GM19035 (cell line): Measurements from ENCODE around the gene PLA2G4E.
A peak's percentile ranks its signal among the peaks of the same experiment; 100 is the strongest.

ENCODE experiments used
- ATAC-seq: cut with Tn5 transposase; IDR thresholded peaks from one replicate; pipeline ENCODE4 v1.9.1; 2021; ENCODE audit not compliant: unreplicated experiment

PLA2G4E gene

DNA sequence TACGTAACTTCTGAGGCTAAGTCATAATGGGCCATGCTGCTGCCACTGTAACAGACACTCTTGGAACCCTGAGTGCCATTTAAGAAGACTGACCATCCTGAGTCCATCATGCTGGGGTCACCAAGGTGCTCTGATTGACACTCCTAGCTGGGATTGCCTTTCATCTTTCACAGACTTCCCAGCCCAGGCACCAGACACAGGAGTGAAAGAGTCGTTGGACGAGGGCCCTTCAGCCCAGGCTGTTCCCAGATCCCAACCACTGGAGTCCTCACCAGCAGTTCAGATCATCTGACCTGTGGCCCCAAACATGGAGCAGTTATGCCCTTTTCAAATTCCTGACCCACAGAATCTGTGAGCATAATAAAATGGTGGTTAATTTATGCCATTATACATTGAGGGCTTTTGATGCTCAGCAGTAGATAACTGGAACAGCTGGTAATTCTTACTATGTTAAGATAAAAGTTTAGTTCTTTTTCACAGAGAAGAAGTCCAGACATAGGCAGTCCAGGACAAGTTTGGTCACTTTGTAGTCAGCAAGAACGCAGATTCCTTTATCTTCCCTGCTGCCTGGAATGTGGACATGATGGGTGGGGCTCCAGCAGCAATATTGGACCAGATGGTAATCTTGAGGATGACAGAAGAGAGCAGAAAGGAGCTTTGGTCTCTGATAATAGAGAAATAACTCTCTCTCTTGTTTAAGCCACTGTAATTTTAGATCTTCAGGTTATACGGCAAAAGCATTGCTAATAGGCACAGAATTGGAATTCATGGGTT lies 41.2 kb downstream of the PLA2G4E start:
- ATAC-seq, result no peak

DNA sequence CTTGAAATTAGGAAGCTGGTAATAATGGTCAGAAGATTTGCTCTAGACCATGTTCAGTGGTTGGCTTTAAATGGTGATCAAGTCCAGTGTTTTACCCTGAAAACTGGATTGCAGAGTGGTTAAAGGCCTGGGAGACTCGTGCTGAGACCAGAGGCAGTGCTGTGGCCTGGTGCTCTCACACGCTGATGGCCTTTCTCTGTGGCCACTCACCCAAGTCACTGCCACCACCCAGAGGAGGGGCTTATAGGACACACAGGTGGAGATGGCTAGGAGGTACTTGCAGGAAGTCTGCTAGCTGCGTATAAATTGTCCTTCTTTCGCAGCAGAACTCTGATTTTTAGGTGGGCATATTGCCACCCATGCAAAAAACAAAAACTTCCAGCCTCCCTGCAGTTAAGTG lies 42.3 kb downstream of the PLA2G4E start:
- ATAC-seq, result no peak

DNA sequence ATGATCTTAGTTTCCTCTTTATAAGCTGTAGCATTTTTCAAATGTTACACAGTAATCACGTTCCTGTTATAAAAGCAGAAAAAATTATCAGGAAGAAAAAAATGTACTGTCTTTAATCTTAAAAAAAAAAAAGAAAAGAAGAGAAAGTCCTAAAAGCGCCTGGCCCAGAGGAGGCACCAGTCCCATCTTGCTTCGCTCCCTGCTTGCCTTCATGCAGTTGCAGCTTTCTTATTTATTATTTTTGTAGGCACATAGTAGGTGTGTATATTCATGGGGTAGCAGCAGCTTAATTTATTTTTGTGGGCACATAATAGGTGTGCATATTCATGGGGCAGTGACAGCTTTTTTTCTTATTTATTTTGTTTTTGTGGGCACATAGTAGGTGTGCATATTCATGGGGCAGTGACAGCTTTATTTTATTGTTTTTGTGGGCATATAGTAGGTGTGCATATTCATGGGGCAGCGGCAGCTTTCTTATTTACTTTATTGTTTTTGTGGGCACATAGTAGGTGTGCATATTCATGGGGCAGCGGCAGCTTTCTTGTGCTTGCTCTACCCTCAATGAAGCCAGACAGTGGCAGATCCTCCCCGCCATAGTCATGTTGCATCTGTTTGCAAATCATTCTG lies 43.0 kb downstream of the PLA2G4E start:
- ATAC-seq, result no peak

DNA sequence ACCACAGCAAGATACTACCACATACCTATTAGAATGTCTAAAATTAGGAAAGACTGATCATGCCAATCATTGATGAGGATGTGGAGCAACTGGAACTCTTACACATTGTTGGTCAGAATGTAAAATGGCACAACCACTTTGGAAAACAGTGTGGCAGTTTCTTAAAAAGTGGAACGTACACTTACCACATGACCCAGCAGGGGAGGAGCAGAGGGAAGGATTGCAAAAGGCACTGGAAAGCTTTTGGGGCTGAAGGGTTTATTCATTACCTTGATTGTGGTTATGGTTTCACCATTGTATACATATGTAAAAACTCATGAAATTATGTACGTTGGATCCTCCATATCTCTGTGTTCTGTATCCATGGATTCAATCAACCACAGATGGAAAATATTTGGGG lies 45.2 kb downstream of the PLA2G4E start:
- no peak for ATAC-seq

DNA sequence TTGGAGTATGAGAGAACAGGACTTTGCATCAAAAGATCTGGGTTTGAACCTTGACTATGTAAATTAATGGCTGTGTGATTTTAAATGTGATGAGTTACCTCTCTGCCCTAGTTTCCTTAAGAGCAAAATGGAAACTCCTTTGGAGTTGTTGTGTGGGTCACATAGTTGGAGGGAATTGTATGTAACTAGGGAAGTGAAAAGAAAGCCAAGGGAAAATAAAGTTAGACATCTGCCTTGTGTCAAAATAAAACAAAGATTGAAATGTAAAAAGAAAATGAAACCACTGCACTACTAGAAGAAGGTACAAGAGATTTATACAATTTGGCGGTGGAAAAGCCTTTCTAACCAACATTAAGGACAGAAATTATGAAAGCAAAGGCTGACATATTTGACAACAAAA lies 46.8 kb downstream of the PLA2G4E start:
- ATAC-seq, result no peak

DNA sequence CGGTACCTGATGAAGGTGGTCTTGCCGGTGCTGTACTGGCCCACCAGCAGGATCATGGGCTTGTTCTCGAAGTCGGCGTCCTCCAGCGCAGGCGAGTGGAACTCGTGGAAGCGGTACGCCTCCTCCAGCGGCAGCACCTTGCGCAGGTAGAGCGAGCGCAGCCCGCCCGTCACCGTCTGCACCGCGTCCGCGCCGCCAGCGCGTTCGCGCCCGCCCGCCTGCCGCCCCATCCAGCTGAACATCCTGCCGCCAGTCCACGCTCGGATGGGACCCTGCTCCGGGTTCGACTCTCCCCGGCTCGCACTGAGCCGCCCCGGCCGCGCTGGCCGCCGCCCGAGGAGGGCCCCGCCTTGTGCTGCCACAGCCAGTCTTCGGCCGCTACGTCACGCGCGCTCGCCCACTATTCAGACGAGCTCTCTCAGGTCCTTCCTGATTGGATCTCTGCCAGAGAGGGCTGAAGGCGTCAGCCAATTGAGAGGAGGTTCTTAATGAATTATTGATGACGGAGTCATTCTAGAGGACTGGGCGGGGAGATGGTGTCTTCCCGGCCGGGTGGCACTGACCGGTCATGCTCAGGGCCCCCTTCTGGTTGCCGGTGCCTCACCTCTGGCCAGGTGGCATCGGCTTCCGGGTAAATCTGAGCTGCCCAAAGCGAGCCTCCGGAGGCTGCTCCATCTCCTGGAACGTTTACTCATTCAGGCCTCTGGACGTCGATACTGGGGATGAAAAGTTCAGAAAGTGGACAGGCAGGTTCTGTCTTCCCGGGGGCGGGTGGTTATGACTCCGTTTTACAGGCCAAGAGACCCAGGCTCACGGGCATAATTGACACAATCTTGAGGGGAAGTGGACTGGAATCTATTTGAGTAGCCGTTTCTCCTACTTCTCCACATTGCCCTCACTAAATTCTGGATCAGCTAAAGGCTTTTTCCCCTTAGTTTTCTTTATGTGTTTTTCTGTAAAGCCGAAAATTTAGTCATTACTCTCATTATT lies 48.3 kb downstream of the PLA2G4E start, which contains the start of gene EHD4:
TSS of gene EHD4 (minus strand) at position 305 of the 990 bp plus-strand sequence. CDS start at position 242, 63 bp downstream.
- peak; percentile 81 for ATAC-seq

DNA sequence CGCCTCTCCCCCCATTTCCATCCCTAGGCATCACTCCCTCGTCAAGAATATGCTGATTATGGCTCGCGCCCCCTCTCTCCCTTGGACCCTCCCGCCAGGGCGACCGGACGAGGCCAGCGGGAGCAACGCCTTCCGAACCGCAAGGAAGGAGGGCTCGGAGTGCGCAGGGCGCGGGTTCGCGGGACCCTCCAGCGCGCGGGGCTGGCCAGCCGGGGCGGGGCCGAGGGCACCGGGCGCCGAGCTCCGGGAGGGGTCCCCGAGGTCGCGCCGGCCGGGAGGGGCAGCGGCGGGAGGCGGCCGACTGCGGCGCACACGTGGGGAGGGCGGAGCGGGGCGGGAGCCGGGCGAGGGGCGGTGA lies 49.0 kb downstream of the PLA2G4E start:
- ATAC-seq, result peak; percentile 28

DNA sequence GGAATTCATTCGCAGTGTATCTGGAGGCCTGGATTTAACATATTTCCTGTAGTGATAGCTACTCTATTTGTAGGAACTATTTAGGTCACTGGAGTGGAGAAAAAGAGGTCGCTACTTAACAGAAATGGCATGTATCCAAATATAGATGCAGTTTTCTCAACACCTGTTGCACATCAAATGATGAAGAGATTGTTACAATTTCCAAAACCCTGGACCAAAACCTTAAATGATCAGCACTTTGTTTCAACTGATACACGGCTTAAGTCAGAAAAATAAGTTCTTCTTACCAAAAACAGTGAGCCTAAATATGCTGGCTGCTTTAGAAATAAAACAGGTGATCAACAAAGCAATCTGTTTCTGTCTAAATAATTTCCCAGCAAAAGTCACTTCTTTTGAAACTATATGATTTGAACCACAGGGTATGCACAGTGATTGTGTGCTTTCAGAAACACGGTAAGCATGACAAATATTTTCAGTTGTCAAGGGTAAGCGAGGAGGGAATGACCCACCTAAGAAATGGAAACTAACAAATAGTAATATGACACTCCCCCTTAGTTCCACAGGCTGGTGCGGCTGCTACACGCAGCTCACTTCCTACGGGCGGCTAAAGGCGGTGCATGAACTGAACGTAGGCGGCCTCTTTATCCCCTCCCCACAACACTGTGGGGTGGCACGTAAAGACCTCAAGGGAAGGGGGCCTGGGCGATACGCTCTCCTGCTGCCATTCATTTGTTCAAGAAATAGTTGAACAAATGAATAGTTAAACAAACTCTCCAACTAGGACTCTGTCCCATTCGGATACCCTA lies 49.5 kb downstream of the PLA2G4E start:
- ATAC-seq, result peak; percentile 36

DNA sequence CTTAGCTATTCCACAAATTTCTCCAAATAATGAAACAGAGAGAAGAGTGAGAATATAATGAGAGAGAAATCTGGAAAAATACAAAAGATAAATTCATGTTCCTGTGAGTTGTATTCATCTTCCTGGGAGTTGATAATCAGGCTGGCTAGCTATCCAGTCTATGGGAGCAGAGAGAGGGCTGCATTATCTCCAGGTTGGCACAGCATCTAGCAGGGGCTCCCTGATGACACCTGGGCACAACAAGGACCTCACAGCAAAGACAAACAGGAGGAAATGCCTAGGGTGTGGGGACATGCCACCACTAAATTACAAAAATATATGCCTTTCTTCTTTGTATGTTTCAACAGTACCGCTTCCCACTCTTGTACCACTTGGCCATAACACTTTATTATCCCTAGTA lies 50.4 kb downstream of the PLA2G4E start:
- ATAC-seq, result no peak

DNA sequence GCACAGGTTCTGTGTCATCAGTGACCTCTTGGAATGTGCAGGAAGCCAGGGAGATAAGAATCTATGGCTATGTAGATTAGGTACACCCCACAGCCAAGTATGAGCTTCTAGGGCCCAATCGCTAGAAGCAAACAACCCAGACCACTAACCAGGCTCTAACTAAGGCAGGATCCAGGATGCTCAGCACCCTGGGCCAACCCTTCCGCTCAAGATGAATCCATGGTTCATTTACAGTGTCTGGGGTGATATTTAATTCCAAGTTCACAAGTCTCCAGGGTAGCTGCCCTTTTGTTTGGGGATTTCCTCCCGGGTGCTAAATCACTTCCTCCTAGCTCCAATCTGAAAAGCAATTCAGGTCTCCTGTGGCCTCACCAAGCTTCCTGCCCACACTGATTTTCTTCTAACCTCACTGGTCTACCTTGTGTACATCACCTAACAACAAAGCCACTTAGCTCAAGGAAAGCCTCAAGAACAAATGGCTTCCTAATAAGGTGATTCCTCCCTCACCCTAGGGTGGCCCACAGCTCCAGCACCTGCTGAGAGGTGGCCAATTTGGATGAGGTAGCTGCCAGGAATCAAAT lies 50.9 kb downstream of the PLA2G4E start:
- ATAC-seq, result no peak

DNA sequence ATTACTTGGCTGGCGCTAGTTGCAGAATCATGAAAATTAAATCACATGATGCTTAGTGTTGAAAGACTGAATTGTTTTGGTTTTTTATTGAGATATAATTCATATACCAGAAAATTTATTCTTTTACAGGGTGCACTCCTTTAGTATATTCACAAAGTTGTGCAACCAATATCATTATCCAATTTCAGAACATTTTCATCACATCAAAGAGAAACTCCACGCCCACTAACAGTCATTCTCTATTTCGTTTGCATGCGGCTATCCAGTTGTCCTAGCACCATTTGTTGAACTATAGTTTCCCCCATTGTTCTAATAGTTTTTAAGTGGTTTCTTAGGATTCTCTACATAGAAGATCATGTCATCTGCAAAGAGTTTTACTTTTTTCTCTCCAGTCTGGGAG lies 52.1 kb downstream of the PLA2G4E start:
- ATAC-seq, result no peak

DNA sequence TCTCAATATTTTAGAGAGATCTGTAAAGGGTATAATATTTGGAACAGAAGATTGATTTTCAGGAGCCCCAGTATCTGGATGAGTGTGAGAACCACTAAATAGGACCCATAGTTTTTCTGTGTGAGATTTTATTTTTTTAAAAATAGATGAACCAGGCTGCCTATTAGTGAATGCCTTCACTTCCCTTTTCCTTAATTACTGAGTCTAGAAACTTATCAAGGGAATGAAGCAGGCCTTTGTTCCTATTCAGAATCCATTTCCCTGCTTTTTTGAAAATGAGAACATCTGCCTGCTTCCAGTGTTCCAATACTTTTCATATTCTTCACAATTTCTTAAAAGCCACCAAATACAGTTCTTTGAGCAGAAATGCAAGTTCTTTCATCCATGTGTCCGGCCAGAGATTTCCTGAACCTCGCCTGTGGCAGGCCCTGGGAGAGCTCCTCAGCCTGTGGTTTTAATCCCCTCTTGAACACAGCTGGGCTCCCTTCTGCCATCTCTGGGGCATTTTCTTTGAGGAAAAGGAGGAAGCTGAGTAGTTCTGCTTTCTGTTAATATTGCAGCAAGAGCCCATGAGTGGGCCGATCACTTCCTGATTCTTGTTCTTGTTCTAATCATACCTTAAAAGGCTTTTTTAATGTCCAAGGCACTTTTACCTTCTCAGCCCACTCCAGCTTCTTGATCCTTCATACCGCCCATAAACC lies 53.2 kb downstream of the PLA2G4E start:
- no peak for ATAC-seq

DNA sequence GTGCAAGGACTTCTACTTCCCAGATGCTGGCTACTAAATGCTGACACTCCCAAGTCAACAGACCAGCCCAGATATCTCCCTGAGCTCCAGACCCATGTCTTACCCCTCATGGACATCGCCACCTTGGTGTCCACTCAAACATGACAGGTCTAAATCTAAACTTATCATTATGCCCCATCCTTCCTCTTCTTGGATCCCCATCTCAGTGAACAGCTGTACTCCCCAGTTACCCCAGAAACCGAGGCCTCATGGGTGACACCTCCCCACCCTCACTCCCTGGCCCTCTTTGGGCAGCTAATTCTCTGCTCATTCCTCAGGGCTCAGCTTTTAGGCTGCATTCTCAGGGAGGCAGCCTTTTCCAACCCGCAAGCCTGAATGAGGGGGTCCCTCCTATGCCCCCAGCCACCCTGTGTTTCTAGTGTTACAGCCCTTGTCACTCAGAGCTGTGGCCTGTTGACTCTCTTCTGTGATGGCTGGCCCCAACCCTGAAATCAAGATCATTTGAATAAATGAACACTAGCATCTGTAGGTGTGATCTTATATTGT lies 53.8 kb downstream of the PLA2G4E start:
- no peak for ATAC-seq

DNA sequence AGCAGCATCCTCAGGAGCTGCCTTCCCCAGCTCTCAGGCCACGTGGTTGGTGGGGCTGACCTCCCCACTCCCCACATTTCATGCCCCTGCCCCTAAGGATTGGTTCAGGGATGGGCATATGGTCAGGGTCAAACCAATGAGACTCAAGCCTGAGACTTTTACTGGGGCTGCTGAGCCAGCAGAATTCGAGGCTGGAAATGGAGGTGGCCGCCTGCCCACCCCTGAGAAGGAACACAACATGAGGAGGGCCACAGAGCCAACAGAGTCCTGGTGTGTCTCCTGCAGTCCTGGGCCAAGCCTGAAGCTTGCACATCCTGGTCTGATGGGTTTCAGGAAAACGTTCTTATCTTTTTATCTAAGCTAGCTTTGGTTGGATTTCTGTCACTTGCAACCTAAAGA lies 54.4 kb downstream of the PLA2G4E start:
- no peak for ATAC-seq

DNA sequence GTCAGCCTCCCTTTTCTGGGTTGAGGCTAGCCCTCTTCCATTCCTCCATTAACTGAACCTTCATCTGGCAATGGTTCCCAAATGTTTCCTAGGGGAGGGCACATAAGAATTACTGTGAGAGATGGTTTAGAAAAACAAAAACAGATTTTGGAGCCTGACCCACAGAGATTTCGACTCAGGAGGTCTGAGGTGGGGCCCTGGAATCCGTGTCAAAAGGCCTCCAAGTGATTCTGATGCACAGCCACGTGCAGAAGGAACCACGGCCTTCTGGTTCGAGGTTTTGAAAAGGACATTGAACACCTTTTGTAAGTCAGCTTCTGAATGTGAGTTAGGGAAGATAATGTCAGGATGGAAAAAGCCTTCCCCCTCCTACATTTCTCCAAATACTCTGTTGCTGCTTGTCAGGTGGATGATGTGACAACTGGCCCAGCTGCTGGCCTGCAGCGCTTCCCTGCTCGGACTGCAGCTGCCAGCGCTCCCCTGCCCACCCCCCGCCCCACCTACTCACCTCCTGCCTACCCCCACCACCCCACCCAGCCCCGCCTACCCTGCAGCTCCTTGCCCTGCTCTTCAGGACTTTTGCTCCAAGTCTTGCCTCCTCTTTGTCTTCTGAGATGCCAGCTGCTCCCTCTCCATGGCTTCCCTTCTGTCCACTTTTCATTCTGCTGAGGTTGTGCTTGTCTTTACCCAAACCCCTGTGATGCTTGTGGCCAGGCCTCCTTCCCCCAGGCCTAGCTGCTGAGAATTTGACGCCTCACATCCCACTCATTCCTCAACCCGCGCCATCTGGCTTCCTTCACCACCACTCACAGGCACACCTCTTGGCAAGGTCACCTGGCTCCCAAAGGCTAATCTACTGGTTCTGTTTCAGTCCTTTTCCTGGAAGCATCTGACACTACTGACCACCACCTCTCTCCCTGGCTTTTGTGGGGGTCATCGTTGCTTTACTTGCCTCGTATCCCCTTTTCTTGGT lies 55.1 kb downstream of the PLA2G4E start:
- ATAC-seq, result no peak

DNA sequence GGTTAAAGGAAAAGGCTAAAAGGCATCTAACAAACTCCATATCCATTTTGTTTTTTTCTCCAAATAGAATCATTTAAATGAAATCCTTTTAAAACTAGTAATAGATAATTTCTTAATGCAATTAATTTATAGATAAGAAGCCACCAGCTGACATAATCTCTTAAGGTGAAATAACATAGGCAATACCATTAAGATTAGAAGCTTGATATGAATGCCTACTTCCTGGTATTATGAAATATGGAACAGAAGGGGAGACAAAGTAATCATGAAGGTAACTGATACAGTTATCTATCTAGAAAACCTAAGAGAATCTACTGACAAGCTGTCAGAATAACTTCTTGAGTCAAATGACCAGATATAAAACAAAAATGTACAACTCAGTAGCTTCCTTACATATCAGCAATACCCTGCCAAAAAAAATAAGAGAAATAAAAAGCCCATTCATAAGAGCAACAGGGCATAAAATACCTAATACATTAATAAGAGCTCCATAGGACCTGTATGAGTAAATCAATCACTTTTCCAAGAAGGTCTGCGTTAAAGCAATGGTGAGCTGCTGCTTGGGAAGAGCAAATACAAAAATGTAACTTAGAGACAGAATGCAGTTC lies 59.1 kb downstream of the PLA2G4E start:
- ATAC-seq, result no peak

DNA sequence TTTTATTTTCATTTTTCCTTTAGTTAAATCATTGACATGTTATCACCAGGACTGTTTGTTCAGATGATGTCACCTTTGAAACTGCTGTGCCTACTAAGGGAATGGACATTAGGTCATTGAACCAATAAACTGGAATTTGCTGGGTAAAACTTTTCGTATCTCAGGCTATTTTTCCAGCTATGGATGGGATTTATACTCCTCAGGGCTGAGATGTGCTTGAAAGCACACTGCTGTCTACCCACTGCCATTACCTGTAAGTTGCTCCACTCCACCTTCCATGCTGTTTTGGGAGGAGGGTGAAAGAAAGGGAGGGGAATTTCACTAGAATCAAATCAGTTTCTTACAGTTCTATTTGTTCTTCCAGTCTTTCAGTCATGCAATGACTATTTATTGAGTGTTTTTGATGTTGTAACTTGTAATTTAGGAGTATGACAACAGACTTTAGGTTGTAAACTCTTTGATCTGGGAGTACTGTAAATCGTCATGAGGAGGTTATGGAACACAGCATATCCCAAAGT lies 59.8 kb downstream of the PLA2G4E start:
- no peak for ATAC-seq

DNA sequence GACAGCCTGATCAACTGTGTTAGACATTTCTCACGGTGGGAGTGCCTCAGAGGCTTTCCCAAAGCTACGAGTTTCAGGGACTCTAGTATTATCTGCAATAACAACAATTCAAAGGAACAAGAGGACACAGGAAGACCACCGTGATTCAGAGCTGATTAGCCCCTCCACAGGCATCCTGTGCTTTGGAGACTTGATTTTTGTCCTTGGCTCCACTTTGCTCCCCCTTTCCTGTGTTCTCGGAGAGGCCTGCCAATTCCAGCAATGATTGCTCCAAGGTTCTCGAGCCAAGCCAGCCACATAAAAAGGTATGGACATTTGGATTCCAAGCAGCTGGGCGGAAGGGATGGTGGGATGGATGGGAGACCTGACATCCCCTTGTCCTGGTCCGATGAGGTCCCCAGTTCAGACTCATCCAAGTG lies 62.8 kb downstream of the PLA2G4E start:
- no peak for ATAC-seq
